DND-41 (cell line): Measurements from ENCODE around the gene DVL2.

Experiments
- ATAC-seq: fragments of 200-7000 bp; cut with Tn5 transposase; 3 replicates; pipeline ENCODE4 v1.9.1; 2021; ENCODE audit warnings: low read depth; ENCODE audit not compliant: insufficient read depth
- DNase-seq: peaks from one replicate; pipeline ENCODE4 v3.0.0-alpha.2; 2020
- H2AFZ ChIP-seq: 2 replicates; pipeline ENCODE4 v1.6.0; 2012; ENCODE audit warnings: low read depth, low read length
- H3K27ac ChIP-seq: 2 replicates; pipeline ENCODE4 v1.5.1; 2012; ENCODE audit warnings: low read length, inconsistent platforms
- H3K27me3 ChIP-seq: fragments of 200-600 bp; sonication (generic); 2 replicates; pipeline ENCODE4 v1.6.0; 2012; ENCODE audit warnings: low read length, mild to moderate bottlenecking, inconsistent platforms; ENCODE audit not compliant: insufficient read depth, poor library complexity
- H3K36me3 ChIP-seq: 2 replicates; pipeline ENCODE4 v1.5.1; 2012; ENCODE audit warnings: low read length, inconsistent platforms; ENCODE audit not compliant: insufficient read depth
- H3K4me1 ChIP-seq: 2 replicates; pipeline ENCODE4 v1.5.1; 2012; ENCODE audit warnings: mild to moderate bottlenecking, low read length; ENCODE audit not compliant: insufficient read depth
- H3K4me2 ChIP-seq: 2 replicates; pipeline ENCODE4 v1.6.0; 2012; ENCODE audit warnings: mild to moderate bottlenecking, moderate library complexity, low read length, inconsistent platforms; ENCODE audit not compliant: insufficient read depth
- H3K4me3 ChIP-seq, 2 experiments: fragments of 200-600 bp in 1 of 2; shearing (Covaris generic) in 1 of 2; 2 replicates each; pipeline ENCODE4 v1.5.1; 2012 to 2016; ENCODE audit warnings: inconsistent platforms in 2 of 2, low read length in 2 of 2, mild to moderate bottlenecking in 2 of 2, low read depth in 1 of 2, moderate library complexity in 1 of 2
- H3K79me2 ChIP-seq: 2 replicates; pipeline ENCODE4 v1.6.0; 2012; ENCODE audit warnings: low read length, inconsistent platforms; ENCODE audit not compliant: insufficient read depth
- H3K9ac ChIP-seq: 2 replicates; pipeline ENCODE4 v1.6.0; 2012; ENCODE audit warnings: low read depth, mild to moderate bottlenecking, inconsistent platforms, low read length, moderate library complexity
- H3K9me3 ChIP-seq: 2 replicates; pipeline ENCODE4 v1.5.1; 2012; ENCODE audit warnings: low read length, moderate library complexity, mild to moderate bottlenecking, inconsistent platforms; ENCODE audit not compliant: insufficient read depth, severe bottlenecking
- H4K20me1 ChIP-seq: 2 replicates; pipeline ENCODE4 v1.6.0; 2012; ENCODE audit warnings: low read length; ENCODE audit not compliant: insufficient read depth
- EZH2 ChIP-seq: IDR thresholded peaks from 3 replicates; pipeline ENCODE4 v1.6.1; 2012; ENCODE audit warnings: borderline replicate concordance, low read depth, mild to moderate bottlenecking, moderate library complexity, low read length, inconsistent platforms; ENCODE audit not compliant: severe bottlenecking
- TF ChIP-seq, protein P1 (sequence below): IDR thresholded peaks from 2 replicates; pipeline ENCODE4 v1.5.1; 2012; ENCODE audit warnings: borderline replicate concordance, low read length, moderate library complexity, mild to moderate bottlenecking; ENCODE audit not compliant: poor library complexity, severe bottlenecking; ENCODE audit errors: extremely low read depth

DVL2 gene

DNA sequence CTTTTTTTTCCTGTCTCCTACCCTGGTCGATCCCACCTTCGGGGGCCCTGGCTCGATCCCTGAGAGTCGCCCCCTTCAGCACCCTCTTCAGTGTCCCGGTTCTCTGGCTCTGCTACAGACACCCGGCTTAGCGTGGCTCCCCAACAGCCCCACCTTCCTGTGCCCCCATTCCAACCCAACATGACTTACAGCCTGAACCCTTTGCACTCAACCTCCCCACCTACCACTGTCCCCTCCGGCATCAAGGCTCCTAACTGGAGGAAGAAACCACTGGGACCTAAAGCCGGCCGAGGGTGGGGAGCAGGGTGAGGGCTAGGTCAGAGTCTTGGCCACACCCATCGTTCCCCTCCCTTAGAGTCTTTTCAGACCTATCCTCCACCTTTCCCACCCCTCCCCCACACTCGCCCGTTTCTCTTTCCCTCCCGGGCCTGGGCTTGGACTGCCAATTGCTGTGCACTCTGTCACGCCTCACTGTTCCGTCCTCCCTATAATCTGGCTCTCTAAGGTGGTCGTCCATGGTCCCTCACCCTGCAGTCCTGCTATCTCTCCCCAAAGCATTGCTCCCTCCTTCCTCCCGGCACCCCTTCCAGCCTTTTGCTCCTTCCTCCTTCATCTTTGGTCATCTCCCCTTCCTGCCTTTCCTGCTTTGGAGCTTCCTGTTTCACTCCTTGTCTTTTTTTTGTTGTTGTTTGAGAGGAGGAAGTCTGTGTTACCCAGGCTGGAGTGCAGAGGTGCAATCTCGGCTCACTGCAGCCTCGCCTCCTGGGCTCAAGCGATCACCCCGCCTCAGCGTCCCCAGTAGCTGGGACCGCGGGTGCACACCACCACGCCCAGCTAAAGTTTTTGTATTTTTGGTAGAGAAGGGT is 28.9 kb upstream of the DVL2 start:
- no peaks in the 10 kb centered on the region for H4K20me1 ChIP-seq
- H3K79me2 ChIP-seq, result no peaks in the 10 kb centered on the region
- peaks cover 3% of the 10 kb centered on the region; the same call in 1 of the 2 replicates for H3K4me1 ChIP-seq
- peak overlapping the region; percentile 36 for H2AFZ ChIP-seq
- no peak overlapping the region for H3K4me2 ChIP-seq
- DNase-seq (no peak), ATAC-seq (no peak)
- H3K9me3 ChIP-seq, result no peaks in the 10 kb centered on the region
- H3K4me3 ChIP-seq, result no peak overlapping the region
- TF ChIP-seq, protein P1, sequence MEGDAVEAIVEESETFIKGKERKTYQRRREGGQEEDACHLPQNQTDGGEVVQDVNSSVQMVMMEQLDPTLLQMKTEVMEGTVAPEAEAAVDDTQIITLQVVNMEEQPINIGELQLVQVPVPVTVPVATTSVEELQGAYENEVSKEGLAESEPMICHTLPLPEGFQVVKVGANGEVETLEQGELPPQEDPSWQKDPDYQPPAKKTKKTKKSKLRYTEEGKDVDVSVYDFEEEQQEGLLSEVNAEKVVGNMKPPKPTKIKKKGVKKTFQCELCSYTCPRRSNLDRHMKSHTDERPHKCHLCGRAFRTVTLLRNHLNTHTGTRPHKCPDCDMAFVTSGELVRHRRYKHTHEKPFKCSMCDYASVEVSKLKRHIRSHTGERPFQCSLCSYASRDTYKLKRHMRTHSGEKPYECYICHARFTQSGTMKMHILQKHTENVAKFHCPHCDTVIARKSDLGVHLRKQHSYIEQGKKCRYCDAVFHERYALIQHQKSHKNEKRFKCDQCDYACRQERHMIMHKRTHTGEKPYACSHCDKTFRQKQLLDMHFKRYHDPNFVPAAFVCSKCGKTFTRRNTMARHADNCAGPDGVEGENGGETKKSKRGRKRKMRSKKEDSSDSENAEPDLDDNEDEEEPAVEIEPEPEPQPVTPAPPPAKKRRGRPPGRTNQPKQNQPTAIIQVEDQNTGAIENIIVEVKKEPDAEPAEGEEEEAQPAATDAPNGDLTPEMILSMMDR, result no peak
- no peak for TF ChIP-seq EZH2
- no peak overlapping the region for H3K9ac ChIP-seq
- no peaks in the 10 kb centered on the region for H3K27me3 ChIP-seq
- peaks cover 15% of the 10 kb centered on the region for H3K36me3 ChIP-seq
- no peak overlapping the region for H3K27ac ChIP-seq

DNA sequence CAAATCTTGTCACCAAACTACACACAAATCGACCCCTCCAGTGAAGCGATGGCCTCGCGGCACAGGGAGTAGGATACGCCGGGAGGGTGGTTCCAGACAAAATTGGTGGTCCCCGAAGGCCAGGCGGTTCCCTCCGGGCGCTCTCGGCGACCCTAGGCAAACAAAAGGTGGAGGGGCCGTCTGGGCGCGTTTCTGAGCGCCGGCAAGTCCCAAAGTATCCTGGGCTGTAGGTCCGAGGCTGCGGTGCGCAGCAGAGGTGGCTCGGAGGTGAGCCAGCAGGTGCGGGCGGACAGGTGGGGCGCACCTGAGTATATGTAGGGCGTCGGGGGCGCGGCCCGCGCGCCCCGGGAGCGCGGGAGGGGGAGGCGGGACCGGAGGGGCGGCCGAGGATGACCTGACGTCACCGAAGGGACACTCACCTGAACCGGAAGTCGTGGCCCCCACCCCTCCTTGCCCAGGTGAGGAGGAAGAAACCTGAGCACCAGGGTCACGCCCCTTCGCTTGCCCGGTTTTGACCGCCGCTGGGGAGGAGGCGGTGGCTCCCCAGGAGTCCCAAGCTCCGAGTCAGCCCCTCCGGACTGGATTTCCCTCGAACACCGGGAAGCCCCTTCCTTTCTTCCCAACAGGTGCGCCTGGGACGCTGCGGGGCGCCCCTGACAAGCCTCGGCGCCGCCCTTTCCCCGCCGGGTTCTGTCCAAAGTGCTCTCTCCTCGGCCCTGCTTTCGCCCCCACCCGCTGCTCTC is 28.0 kb upstream of the DVL2 start, which contains the start of gene CLDN7:
TSS of gene CLDN7 (minus strand) at position 287 of the 743 bp plus-strand sequence. CDS start 435 bp downstream, outside the sequence.
- Histone ChIP-seq H3K27me3 (no peaks in the 10 kb centered on the region), H3K9ac (no peak within 1 kb of the TSS), H4K20me1 (no peaks in the 10 kb centered on the region), H3K4me1 (peaks cover 3% of the 10 kb centered on the region; the same call in 1 of the 2 replicates), H3K4me2 (no peak within 1 kb of the TSS), H3K27ac (no peak within 1 kb of the TSS), H3K4me3 (no peak within 1 kb of the TSS), H3K36me3 (peaks cover 16% of the 10 kb centered on the region), H2AFZ (peak within 1 kb of the TSS; percentile 36), H3K79me2 (no peaks in the 10 kb centered on the region), H3K9me3 (no peaks in the 10 kb centered on the region)
- ATAC-seq (no peak), DNase-seq (no peak)
- TF ChIP-seq, protein P1, result no peak
- no peak for TF ChIP-seq EZH2

DNA sequence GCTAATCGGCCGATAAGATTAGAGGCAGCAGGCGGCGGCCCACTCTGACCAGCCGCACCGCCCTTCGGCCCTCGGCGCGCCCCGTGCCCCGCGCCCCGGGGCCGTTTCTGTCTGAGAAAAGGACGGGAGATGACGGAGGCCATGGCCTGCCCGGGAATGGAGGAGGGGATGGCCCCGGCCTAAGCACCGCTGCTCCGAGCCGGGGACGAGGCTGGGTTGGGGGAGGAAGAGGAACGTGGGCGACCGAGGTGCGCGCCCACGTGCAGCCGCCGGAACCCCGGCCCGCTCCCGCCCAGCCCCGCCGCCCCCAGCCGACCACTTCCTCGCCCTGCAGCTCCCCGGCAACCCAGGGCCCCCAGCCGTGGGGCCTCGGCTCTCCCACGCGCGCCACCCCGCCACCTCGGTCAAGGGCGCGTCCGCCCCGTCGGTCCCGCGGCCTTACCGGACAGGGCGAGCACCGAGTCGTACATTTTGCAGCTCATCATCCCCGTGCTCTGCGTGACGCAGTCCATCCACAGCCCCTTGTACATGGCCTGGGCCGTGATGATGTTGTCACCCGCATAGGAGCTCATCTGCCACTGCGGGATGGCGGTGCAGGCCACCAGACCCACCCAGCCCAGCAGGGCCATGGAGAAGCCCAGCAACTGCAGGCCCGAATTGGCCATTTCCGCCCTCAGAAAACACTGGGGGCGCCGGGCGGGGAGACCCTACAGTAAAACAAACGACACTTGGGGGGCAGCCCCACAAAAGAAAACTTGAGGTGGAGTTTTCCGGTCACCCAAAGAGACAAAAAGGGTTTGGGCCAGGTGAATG is 27.3 kb upstream of the DVL2 start:
- Histone ChIP-seq H3K27ac (no peak overlapping the region), H3K4me1 (peaks cover 3% of the 10 kb centered on the region; the same call in 1 of the 2 replicates), H3K4me2 (no peak overlapping the region), H3K9ac (no peak overlapping the region), H3K36me3 (peaks cover 24% of the 10 kb centered on the region), H3K27me3 (no peaks in the 10 kb centered on the region), H3K9me3 (no peaks in the 10 kb centered on the region), H2AFZ (no peak overlapping the region), H3K4me3 (no peak overlapping the region), H3K79me2 (no peaks in the 10 kb centered on the region), H4K20me1 (no peaks in the 10 kb centered on the region)
- ATAC-seq (0 out of 3 replicates have a peak, but pooled peaks have one; percentile 27), DNase-seq (no peak)
- TF ChIP-seq, protein P1, result no peak
- no peak for TF ChIP-seq EZH2
